Measurements from ENCODE around the gene ARID5A.

Gene ARID5A

GRCh38 chr2:96506907-96507240, 29.7 kb upstream of the ARID5A start:
- DNase-seq, result no peak

DNA sequence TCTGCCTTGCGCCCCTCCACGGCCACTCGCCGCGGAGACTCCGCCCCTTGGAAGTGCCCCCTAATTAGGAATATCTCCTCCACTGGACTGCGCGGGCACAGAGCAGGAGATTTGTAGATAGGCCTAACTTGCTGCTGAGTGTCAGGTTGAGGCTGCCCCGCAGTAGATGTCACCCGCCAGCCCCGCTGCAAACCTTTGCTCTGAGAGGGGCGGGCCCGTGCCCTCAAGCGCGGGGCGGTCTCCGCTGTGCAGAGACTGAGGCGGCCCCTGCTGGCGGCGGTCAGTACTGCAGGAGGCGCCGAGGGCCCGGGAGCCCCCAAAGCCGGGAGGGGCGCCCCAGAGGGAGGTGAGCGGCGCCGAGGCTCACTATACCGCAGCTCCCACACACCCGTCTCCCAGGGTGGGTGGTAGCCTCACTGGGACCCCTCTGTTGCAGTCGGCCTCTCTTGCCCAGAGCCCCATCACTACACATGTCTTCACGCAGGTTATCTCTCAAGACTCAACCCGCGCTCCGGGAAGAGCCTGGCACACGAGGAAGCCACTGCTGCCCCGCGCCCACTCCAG, 28.5 kb upstream of the ARID5A start:
- DNase-seq, result peak; percentile 89

GRCh38 chr2:96508521-96509113, 27.9 kb upstream of the ARID5A start:
- DNase-seq, result no peak

GRCh38 chr2:96509114-96509846, 27.3 kb upstream of the ARID5A start:
- DNase-seq, result peak; percentile 39

GRCh38 chr2:96509847-96510230, 26.7 kb upstream of the ARID5A start:
- no peak for DNase-seq

DNA sequence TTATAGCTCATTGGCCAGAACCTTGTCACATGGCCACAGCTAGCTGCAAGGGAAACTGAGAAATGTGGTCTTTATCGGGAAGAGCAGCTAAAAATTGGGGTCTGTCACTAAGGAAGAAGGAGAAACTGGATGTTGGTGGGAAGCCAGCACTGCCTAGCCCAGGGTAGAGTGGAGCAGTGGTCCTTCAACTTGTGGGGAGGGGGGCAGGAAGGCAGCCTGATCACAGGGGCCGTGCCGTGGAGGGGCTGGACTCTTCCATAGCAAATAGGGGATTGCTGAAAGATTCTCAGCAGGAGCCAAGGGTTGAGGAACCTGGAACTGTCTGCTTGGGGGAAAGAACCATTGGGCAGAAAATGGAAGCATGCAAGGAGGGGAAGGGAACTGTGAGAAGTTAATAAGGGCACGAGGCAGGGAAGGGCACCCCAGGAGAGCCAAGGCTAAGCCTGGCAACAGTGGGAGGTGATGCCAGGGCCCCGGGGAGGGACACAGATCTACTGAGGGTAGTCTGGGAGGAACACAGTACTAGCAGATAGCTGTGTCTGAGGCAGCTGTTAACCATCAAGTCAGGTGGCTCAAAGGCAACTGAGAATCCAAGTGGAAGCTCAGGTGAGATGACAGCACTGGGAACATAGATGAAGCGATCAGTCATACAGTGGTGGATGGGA, 25.5 kb upstream of the ARID5A start:
- no peak for DNase-seq

GRCh38 chr2:96511851-96512250, 24.7 kb upstream of the ARID5A start:
- DNase-seq, result no peak

- no peak for DNase-seq
Observed at GRCh38 chr2:96512341-96512740, 24.2 kb upstream of the ARID5A start.

DNA sequence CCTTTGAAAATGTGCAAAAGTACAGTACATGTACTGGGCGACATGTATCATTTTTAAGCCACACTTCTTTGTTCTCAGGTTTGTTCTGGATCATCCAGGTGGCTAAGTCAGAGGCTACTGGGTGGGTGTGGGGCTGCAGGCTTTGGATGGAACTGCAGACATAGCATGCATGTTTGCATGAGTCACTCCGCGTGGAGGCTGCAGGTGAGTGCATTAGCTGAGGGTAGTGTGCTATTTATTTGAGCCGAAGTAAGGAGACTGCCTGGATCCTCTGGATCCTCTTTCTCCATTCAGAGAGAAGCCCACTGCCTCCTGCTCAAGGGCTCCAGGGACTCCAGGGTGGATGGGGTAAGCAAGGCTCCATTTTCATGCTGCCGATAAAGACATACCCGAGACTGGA, 22.0 kb upstream of the ARID5A start:
- DNase-seq, result no peak

DNA sequence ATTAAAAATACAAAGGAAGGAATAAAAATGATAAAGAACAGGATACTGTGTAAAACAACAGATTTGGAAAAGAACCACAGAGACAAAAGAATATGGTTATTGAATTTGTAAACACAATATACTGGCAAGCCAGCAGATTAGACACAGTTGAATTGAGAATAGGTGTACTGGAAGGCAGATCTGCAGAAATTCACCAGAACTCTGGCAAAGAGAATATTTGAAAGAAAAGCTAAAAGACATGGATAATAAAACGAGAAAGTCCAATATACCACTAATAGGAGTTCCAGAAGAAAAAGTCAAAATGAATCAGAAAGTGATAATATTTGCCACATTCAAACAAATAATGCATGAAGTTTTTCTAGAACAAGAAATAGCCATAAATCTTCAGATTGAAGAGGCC, 19.5 kb upstream of the ARID5A start:
- no peak for DNase-seq

GRCh38 chr2:96520231-96520630, 16.3 kb upstream of the ARID5A start:
- no peak for DNase-seq

- DNase-seq, result no peak
Observed at GRCh38 chr2:96520697-96521096, 15.9 kb upstream of the ARID5A start.

DNA sequence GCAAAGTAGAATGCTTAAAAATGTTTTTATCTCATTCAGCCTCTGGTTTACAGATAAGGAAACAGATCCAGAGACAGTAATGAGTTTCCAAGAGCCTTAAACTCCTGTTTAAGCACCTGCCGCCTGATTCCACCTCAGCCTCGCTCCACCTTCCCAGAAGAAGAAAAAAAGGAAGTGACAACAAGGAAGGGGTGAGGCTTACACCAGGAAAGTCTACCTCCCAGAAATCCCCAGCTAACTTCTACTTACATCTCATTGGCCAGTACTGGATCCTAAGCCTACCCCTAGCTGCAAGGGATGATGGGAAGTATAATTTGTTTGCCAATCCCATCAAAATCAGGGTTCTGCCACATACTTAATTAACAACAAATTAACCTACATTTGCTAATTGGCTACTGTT, 15.3 kb upstream of the ARID5A start:
- DNase-seq, result no peak

GRCh38 chr2:96522304-96523203, 14.0 kb upstream of the ARID5A start:
- DNase-seq, result no peak

DNA sequence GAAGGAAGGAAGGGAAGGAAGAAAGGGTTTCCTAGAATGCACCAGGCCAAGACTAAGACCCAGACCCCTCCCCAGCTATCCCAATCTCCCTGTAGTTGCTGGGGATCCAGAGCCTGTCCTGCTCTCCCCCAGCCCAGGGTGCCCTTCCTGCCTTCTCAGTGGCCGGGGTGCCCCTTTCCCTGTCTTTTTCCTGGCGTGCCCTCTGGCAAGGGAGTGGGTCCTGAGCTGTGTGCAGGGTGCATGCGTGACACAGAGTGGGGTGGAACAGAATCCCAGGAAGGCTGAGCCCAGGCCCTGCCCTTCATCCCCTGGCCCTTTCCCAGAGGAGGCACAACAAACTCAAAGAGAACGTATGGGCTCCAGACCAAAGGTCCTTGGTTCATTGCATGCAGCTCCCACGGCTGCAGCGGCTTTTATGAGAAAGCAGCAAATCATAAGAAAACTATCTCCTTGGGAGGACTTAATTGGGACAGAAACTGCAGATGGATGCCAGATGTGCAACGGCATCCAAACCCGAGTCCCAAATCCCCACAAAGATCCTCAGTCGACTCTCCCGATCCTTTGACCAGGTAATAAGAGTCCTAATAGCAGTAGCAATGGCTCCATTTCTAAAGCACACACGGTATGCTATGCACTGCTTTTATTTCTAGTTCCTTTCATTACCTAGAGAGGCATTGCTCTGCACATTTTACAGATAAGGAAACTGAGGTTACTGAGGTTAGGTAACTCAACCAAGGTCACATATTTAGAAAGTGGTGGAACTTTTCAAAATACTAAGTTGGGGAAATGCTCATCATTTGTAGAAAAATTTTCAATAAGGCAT, 12.7 kb upstream of the ARID5A start:
- DNase-seq, result no peak

DNA sequence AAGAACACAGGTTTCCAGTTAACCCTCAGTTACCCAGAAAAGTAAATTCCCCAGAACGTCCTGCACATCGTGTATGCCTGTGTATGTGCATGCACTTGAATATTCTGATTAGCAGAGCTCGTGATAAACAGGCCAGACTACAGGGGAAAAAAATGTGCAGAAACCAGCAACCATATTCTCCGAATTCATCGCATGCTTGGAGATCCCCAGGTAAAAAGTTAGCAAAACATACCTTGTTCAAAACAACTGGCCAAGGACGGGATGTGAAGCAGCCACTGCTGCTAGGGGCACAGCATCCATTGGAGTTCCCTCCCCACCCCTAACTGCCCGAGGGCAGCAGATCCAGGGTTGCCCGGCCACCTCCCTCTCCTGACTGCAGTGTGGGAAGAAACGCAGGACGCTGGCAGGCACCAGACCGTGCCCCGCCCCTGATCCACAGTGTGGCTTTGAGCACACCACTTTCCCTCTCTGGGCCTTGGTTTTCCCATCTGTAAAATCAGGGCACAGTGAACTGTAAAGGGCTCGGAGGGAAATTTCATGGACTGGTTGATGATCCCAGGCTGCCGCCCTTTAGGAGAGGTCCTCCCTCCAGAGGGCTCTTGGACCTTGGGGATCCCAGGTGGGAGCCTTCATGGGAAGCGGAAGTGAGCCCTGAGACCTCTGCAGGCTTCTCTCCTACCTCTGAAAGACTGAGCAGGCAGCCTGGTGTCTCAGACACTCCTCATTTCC, 11.9 kb upstream of the ARID5A start:
- no peak for DNase-seq

DNA sequence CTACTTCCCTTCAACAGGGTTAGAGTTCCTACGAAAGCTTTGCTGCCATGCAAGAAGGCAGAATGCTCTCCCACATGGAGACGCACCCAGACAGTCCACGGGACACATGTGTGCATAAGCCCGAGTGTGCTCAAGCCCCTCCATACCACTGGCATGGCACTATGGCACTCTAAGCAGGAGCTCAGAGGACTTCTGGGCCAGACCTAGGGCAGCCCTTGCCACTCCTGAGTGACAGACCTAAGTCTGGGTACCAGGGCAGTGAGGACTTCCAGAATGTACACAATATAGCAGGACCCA, 11.4 kb upstream of the ARID5A start:
- DNase-seq, result no peak

- DNase-seq, result no peak
Observed at GRCh38 chr2:96526101-96526591, 10.4 kb upstream of the ARID5A start.

GRCh38 chr2:96526615-96527285, 9.8 kb upstream of the ARID5A start:
- DNase-seq, result no peak

DNA sequence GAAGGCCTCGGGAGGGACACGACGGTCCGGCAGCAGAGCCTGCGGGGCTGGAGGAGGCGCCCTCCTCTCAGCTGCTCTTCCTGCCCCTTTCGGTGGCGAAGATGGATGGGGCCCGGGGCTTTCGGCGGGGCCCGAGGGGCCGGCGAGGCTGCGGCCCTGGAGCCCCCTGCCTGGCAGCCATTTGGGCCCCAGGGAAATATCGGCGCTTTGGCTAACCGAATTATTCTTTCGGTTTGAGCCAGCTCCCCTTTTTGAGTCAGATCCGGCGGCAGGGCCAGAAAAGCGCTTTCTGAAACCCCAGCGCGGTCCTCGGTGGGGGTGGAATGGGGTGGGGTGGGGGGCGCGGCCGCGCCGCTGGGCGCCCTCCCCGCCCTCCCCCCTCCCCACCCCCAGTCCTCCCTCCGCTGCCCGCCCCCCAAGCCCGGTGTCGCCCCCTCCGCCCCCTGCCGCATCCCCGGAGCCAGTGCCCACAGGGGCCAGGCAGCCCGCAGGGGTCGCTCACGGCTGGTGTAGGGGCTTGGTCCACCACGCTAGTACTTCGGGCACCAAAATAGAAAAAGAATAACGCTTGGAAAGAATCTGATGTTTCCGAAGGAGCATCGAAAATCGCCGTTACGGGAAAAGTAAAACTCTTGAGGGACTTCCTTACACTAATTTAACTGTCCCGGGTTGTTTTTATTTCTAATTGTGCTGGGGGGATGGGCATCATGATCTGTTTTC, 9.1 kb upstream of the ARID5A start:
- peak; percentile 43 for DNase-seq
